GM23338 (cell line): Measurements from ENCODE around the gene MUC5AC. TPM values are rescaled to one million over a fixed set of nuclear protein-coding genes. Genes with fewer than 3 reads are reported as not detected.

Experiments used
- ATAC-seq: fragments of 200-7000 bp; cut with Tn5 transposase; 3 replicates; pipeline ENCODE4 v1.9.1; 2020
- DNase-seq: peaks from one replicate; pipeline ENCODE4 v3.0.0-alpha.2; 2015; ENCODE audit warnings: low spot score
- H2AFZ ChIP-seq: fragments of 200-600 bp; sonication (generic); 2 replicates; pipeline ENCODE4 v1.8.0; 2016; ENCODE audit warnings: antibody characterized with exemption, mild to moderate bottlenecking, moderate library complexity
- H3F3A ChIP-seq: fragments of 200-600 bp; sonication (generic); replicated peaks from 2 replicates; pipeline ENCODE4 v1.8.0; 2017; ENCODE audit warnings: antibody characterized with exemption, mixed run types, low read depth
- H3K27ac ChIP-seq: fragments of 200-600 bp; sonication (generic); 2 replicates; pipeline ENCODE4 v1.6.1; 2016; ENCODE audit warnings: low read depth
- H3K27me3 ChIP-seq: fragments of 200-600 bp; sonication (generic); 2 replicates; pipeline ENCODE4 v1.8.0; 2016; ENCODE audit warnings: mild to moderate bottlenecking, mixed run types, moderate library complexity; ENCODE audit not compliant: insufficient read depth
- H3K36me3 ChIP-seq: fragments of 200-600 bp; sonication (generic); 2 replicates; pipeline ENCODE4 v1.8.0; 2016; ENCODE audit warnings: mild to moderate bottlenecking; ENCODE audit not compliant: insufficient read depth
- H3K4me1 ChIP-seq: fragments of 200-600 bp; sonication (generic); 2 replicates; pipeline ENCODE4 v1.8.0; 2016; ENCODE audit warnings: mild to moderate bottlenecking, moderate library complexity; ENCODE audit not compliant: insufficient read depth
- H3K4me2 ChIP-seq: fragments of 200-600 bp; sonication (generic); 2 replicates; pipeline ENCODE4 v1.7.1; 2017; ENCODE audit warnings: mixed run types
- H3K4me3 ChIP-seq: fragments of 200-600 bp; sonication (generic); 2 replicates; pipeline ENCODE4 v1.6.1; 2016; ENCODE audit warnings: mixed run types
- H3K79me2 ChIP-seq: fragments of 200-600 bp; sonication (generic); replicated peaks from 2 replicates; pipeline ENCODE4 v1.8.0; 2017; ENCODE audit warnings: mild to moderate bottlenecking; ENCODE audit not compliant: insufficient read depth
- H3K9me2 ChIP-seq: fragments of 200-600 bp; sonication (generic); 2 replicates; pipeline ENCODE4 v1.8.0; 2017; ENCODE audit not compliant: insufficient read depth
- H4K20me1 ChIP-seq: fragments of 200-600 bp; sonication (generic); replicated peaks from 2 replicates; pipeline ENCODE4 v1.8.0; 2017; ENCODE audit warnings: mild to moderate bottlenecking; ENCODE audit not compliant: insufficient read depth
- H3K27ac Mint-ChIP-seq: 2 replicates; pipeline ENCODE4 v1.8.0; 2020; ENCODE audit warnings: inconsistent platforms, mild to moderate bottlenecking, moderate library complexity, mixed read lengths
- H3K27me3 Mint-ChIP-seq: 3 replicates; pipeline ENCODE4 v1.8.0; 2022; ENCODE audit warnings: low read depth, mild to moderate bottlenecking, moderate library complexity, mixed read lengths, inconsistent platforms; ENCODE audit not compliant: insufficient read depth, poor library complexity
- H3K36me3 Mint-ChIP-seq: 3 replicates; pipeline ENCODE4 v1.8.0; 2021; ENCODE audit warnings: low read depth, mild to moderate bottlenecking, inconsistent platforms, moderate library complexity, mixed read lengths
- H3K4me1 Mint-ChIP-seq: 3 replicates; pipeline ENCODE4 v1.8.0; 2020; ENCODE audit warnings: mild to moderate bottlenecking, inconsistent platforms, mixed read lengths
- H3K4me3 Mint-ChIP-seq: 3 replicates; pipeline ENCODE4 v1.8.0; 2021; ENCODE audit warnings: moderate library complexity, mild to moderate bottlenecking, inconsistent platforms, mixed read lengths
- H3K9me3 Mint-ChIP-seq: 3 replicates; pipeline ENCODE4 v1.8.0; 2020; ENCODE audit warnings: moderate library complexity, mild to moderate bottlenecking, inconsistent platforms, mixed read lengths
- CREB1 ChIP-seq: fragments of 250-450 bp; sonication (Bioruptor Pico); IDR thresholded peaks from 2 replicates; pipeline ENCODE4 v1.5.0; 2020; ENCODE audit warnings: low read depth, mild to moderate bottlenecking, moderate library complexity
- EZH2 ChIP-seq: fragments of 200-600 bp; sonication (generic); IDR thresholded peaks from one replicate; pipeline ENCODE4 v1.8.0; 2017; ENCODE audit warnings: antibody characterized with exemption, mild to moderate bottlenecking, low read depth; ENCODE audit not compliant: unreplicated experiment
- EZH2phosphoT487 ChIP-seq: fragments of 200-600 bp; sonication (generic); IDR thresholded peaks from one replicate; pipeline ENCODE4 v1.8.1; 2018; ENCODE audit warnings: antibody characterized with exemption; ENCODE audit not compliant: unreplicated experiment
- JUNB ChIP-seq: IDR thresholded peaks from one replicate; pipeline ENCODE4 v1.6.1; 2016; ENCODE audit warnings: antibody characterized with exemption; ENCODE audit not compliant: unreplicated experiment
- NANOG ChIP-seq: IDR thresholded peaks from 2 replicates; pipeline ENCODE4 v1.6.1; 2016; ENCODE audit warnings: antibody characterized with exemption, borderline replicate concordance
- POLR2AphosphoS5 ChIP-seq: IDR thresholded peaks from 2 replicates; pipeline ENCODE4 v1.6.1; 2016; ENCODE audit warnings: antibody characterized with exemption, low read depth
- STAT1 ChIP-seq: IDR thresholded peaks from one replicate; pipeline ENCODE4 v1.6.1; 2016; ENCODE audit warnings: antibody characterized with exemption; ENCODE audit not compliant: unreplicated experiment
- ZNF114 ChIP-seq: fragments of 250-450 bp; sonication (Bioruptor Pico); IDR thresholded peaks from 2 replicates; pipeline ENCODE4 v1.5.0; 2020; ENCODE audit warnings: mild to moderate bottlenecking, moderate library complexity
- ZNF331 ChIP-seq: fragments of 250-450 bp; sonication (Bioruptor Pico); IDR thresholded peaks from 2 replicates; pipeline ENCODE4 v1.5.0; 2020; ENCODE audit warnings: low read depth, mild to moderate bottlenecking, moderate library complexity
- polyA plus RNA-seq: library from polyadenylated mRNA; unstranded; fragments of >200 nt; fragmentation: Nextera tagmentation; extraction: Ambion mirVana; gene quantifications from 2 replicates; pipeline ENCODE4 v1.2.1, GENCODE V29; 2016
- total RNA-seq: library from RNA; depleted of rRNA; stranded (reverse); fragments of >200 nt; shearing (Covaris generic); gene quantifications from 2 replicates; pipeline ENCODE4 v1.2.3, GENCODE V29; 2014
- TF ChIP-seq, protein P1 (sequence below): IDR thresholded peaks from one replicate; pipeline ENCODE4 v1.6.1; 2018; ENCODE audit warnings: antibody characterized with exemption; ENCODE audit not compliant: unreplicated experiment
- TF ChIP-seq, protein P2 (sequence below): IDR thresholded peaks from 2 replicates; pipeline ENCODE4 v1.6.1; 2016; ENCODE audit warnings: antibody characterized with exemption
- TF ChIP-seq, protein P3 (sequence below), 2 experiments: fragments of 200-600 bp in 1 of 2; sonication (generic) in 1 of 2; conservative IDR thresholded peaks; 2 replicates each; pipeline versions ENCODE4 v1.5.1 to v1.6.1; 2016 to 2017; ENCODE audit warnings: antibody characterized with exemption in 2 of 2, low read depth in 2 of 2, mild to moderate bottlenecking in 2 of 2, moderate library complexity in 1 of 2
- TF ChIP-seq, protein P4 (sequence below): fragments of 250-450 bp; sonication (Bioruptor Pico); IDR thresholded peaks from 2 replicates; pipeline ENCODE4 v1.5.0; 2020; ENCODE audit warnings: mild to moderate bottlenecking, moderate library complexity

The MUC5AC gene
- total and polyA plus RNA-seq, 2 experiments from 2014 or later = not detected

DNA sequence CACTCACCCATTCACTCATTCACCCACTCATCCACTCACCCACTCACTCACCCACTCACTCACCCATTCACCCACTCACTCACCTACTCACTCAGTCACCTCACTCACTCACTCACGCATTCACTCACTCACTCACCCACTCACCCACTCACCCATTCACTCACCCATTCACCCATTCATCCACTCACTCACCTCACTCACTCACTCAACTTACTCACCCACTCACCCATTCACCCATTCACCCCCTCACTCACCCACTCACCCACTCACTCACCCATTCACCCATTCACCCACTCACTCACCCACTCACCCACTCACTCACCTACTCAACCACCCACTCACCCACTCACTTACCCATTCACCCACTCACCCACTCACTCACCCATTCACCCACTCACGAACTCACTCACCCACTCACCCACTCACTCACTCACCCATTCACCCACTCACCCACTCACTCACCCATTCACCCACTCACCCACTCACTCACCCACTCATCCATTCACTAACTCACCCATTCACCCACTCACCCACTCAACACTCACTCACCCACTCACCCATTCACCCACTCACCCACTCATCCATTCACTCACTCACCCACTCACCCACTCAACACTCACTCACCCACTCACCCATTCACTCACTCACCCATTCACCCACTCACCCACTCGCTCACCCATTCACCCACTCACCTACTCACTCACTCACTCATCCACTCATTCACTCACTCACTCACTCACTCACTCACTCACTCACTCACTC, 13.7 kb downstream of the MUC5AC start:
- Histone ChIP-seq H3K27me3 (no peaks in the 10 kb centered on the region), H3K4me2 (no peak overlapping the region), H4K20me1 (no peaks in the 10 kb centered on the region), H3K9me2 (no peaks in the 10 kb centered on the region), H2AFZ (no peak overlapping the region), H3F3A (no peaks in the 10 kb centered on the region), H3K36me3 (no peaks in the 10 kb centered on the region), H3K27ac (no peak overlapping the region), H3K4me1 (no peaks in the 10 kb centered on the region), H3K79me2 (no peaks in the 10 kb centered on the region), H3K4me3 (no peak overlapping the region)
- TF ChIP-seq, protein P1, sequence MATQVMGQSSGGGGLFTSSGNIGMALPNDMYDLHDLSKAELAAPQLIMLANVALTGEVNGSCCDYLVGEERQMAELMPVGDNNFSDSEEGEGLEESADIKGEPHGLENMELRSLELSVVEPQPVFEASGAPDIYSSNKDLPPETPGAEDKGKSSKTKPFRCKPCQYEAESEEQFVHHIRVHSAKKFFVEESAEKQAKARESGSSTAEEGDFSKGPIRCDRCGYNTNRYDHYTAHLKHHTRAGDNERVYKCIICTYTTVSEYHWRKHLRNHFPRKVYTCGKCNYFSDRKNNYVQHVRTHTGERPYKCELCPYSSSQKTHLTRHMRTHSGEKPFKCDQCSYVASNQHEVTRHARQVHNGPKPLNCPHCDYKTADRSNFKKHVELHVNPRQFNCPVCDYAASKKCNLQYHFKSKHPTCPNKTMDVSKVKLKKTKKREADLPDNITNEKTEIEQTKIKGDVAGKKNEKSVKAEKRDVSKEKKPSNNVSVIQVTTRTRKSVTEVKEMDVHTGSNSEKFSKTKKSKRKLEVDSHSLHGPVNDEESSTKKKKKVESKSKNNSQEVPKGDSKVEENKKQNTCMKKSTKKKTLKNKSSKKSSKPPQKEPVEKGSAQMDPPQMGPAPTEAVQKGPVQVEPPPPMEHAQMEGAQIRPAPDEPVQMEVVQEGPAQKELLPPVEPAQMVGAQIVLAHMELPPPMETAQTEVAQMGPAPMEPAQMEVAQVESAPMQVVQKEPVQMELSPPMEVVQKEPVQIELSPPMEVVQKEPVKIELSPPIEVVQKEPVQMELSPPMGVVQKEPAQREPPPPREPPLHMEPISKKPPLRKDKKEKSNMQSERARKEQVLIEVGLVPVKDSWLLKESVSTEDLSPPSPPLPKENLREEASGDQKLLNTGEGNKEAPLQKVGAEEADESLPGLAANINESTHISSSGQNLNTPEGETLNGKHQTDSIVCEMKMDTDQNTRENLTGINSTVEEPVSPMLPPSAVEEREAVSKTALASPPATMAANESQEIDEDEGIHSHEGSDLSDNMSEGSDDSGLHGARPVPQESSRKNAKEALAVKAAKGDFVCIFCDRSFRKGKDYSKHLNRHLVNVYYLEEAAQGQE = no peak
- TF ChIP-seq EZH2 = no peak
- TF ChIP-seq, protein P2, sequence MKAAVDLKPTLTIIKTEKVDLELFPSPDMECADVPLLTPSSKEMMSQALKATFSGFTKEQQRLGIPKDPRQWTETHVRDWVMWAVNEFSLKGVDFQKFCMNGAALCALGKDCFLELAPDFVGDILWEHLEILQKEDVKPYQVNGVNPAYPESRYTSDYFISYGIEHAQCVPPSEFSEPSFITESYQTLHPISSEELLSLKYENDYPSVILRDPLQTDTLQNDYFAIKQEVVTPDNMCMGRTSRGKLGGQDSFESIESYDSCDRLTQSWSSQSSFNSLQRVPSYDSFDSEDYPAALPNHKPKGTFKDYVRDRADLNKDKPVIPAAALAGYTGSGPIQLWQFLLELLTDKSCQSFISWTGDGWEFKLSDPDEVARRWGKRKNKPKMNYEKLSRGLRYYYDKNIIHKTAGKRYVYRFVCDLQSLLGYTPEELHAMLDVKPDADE = no peak
- no peak for TF ChIP-seq EZH2phosphoT487
- no peak for TF ChIP-seq NANOG
- no peak for TF ChIP-seq JUNB
- TF ChIP-seq STAT1 = no peak
- TF ChIP-seq, protein P3, sequence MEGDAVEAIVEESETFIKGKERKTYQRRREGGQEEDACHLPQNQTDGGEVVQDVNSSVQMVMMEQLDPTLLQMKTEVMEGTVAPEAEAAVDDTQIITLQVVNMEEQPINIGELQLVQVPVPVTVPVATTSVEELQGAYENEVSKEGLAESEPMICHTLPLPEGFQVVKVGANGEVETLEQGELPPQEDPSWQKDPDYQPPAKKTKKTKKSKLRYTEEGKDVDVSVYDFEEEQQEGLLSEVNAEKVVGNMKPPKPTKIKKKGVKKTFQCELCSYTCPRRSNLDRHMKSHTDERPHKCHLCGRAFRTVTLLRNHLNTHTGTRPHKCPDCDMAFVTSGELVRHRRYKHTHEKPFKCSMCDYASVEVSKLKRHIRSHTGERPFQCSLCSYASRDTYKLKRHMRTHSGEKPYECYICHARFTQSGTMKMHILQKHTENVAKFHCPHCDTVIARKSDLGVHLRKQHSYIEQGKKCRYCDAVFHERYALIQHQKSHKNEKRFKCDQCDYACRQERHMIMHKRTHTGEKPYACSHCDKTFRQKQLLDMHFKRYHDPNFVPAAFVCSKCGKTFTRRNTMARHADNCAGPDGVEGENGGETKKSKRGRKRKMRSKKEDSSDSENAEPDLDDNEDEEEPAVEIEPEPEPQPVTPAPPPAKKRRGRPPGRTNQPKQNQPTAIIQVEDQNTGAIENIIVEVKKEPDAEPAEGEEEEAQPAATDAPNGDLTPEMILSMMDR (conservative IDR thresholded peaks at IDR 0.05; ENCODE audit: low read depth in 2 of 2) = no peak
- no peak for TF ChIP-seq ZNF114 (CRISPR knock-in tag)
- no peak for TF ChIP-seq POLR2AphosphoS5
- TF ChIP-seq, protein P4, sequence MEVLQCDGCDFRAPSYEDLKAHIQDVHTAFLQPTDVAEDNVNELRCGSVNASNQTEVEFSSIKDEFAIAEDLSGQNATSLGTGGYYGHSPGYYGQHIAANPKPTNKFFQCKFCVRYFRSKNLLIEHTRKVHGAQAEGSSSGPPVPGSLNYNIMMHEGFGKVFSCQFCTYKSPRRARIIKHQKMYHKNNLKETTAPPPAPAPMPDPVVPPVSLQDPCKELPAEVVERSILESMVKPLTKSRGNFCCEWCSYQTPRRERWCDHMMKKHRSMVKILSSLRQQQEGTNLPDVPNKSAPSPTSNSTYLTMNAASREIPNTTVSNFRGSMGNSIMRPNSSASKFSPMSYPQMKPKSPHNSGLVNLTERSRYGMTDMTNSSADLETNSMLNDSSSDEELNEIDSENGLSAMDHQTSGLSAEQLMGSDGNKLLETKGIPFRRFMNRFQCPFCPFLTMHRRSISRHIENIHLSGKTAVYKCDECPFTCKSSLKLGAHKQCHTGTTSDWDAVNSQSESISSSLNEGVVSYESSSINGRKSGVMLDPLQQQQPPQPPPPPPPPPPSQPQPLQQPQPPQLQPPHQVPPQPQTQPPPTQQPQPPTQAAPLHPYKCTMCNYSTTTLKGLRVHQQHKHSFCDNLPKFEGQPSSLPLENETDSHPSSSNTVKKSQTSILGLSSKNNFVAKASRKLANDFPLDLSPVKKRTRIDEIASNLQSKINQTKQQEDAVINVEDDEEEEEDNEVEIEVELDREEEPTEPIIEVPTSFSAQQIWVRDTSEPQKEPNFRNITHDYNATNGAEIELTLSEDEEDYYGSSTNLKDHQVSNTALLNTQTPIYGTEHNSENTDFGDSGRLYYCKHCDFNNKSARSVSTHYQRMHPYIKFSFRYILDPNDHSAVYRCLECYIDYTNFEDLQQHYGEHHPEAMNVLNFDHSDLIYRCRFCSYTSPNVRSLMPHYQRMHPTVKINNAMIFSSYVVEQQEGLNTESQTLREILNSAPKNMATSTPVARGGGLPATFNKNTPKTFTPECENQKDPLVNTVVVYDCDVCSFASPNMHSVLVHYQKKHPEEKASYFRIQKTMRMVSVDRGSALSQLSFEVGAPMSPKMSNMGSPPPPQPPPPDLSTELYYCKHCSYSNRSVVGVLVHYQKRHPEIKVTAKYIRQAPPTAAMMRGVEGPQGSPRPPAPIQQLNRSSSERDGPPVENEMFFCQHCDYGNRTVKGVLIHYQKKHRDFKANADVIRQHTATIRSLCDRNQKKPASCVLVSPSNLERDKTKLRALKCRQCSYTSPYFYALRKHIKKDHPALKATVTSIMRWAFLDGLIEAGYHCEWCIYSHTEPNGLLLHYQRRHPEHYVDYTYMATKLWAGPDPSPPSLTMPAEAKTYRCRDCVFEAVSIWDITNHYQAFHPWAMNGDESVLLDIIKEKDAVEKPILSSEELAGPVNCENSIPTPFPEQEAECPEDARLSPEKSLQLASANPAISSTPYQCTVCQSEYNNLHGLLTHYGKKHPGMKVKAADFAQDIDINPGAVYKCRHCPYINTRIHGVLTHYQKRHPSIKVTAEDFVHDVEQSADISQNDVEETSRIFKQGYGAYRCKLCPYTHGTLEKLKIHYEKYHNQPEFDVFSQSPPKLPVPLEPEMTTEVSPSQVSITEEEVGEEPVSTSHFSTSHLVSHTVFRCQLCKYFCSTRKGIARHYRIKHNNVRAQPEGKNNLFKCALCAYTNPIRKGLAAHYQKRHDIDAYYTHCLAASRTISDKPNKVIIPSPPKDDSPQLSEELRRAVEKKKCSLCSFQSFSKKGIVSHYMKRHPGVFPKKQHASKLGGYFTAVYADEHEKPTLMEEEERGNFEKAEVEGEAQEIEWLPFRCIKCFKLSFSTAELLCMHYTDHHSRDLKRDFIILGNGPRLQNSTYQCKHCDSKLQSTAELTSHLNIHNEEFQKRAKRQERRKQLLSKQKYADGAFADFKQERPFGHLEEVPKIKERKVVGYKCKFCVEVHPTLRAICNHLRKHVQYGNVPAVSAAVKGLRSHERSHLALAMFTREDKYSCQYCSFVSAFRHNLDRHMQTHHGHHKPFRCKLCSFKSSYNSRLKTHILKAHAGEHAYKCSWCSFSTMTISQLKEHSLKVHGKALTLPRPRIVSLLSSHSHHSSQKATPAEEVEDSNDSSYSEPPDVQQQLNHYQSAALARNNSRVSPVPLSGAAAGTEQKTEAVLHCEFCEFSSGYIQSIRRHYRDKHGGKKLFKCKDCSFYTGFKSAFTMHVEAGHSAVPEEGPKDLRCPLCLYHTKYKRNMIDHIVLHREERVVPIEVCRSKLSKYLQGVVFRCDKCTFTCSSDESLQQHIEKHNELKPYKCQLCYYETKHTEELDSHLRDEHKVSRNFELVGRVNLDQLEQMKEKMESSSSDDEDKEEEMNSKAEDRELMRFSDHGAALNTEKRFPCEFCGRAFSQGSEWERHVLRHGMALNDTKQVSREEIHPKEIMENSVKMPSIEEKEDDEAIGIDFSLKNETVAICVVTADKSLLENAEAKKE = no peak
- no peak for TF ChIP-seq ZNF331
- no peak for TF ChIP-seq CREB1 (CRISPR knock-in tag)
- peaks cover 18% of the 10 kb centered on the region for H3K27me3 Mint-ChIP-seq
- ATAC-seq = no peak
- no peaks in the 10 kb centered on the region for H3K4me1 Mint-ChIP-seq
- H3K27ac Mint-ChIP-seq = no peak overlapping the region
- no peak overlapping the region for H3K4me3 Mint-ChIP-seq
- peaks cover 11% of the 10 kb centered on the region for H3K36me3 Mint-ChIP-seq
- DNase-seq = no peak
- peaks cover 39% of the 10 kb centered on the region for H3K9me3 Mint-ChIP-seq
